ENCODE measurements around the gene CLDN19.

The CLDN19 gene

DNA sequence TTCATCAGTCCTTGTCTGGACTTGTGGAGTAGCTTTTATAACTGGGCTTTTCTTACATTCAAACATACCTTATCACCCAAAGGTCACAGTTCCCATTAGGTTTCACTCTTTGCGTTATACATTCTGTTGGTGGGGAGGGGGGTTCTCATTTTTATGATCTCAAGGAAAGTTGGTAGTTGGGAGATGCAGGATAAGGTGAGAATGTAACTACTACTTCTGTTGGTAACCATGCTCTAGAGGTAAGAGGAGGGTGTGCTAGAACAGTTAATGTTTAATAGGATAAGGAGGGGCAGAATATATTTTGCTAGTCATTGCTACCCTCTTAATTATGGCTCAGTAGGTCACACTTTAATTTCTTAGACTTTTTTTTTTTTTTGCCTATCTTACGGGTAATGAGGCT is 47.1 kb downstream of the CLDN19 start:
- DNase-seq, result no peak

- DNase-seq, result no peak
Observed at GRCh38 chr1:42692461-42692860, 47.6 kb downstream of the CLDN19 start.

DNA sequence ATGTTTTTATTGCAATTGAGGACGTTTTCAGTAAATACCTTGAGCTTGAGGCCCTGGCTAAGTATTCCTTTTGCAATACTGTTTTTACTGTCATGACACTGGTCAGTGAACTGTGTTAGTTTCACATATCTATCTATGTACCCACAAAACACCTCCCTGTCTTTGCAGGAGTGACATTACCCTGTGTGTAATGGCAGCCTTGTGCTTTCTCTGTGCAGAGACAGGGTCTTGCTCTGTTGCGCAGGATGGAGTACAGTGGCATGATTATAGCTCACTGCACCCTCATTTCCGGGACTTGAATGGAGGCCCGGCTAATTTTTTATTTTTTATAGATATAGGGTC is 48.9 kb downstream of the CLDN19 start:
- DNase-seq, result no peak

GRCh38 chr1:42690477-42691156 is 49.4 kb downstream of the CLDN19 start:
- DNase-seq, result no peak

DNA sequence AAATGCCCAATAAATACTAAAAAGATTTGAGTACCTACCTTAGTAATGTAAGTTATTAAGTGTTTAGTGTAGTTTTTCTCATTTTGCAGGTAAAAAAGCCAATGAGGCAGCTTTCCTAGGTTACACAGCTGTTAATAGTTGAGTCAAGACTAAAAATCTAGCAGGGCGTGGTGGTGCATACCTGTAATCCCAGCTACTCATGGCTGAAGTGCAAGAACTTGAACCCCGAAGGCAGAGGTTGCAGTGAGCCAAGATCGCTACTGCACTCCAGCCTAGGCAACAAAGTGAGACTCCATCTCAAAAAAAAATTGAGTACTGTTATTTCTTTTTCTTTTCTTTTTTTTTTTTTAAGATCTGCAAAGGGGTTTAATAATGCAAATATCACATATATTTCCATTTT is 50.1 kb downstream of the CLDN19 start:
- no peak for DNase-seq

DNA sequence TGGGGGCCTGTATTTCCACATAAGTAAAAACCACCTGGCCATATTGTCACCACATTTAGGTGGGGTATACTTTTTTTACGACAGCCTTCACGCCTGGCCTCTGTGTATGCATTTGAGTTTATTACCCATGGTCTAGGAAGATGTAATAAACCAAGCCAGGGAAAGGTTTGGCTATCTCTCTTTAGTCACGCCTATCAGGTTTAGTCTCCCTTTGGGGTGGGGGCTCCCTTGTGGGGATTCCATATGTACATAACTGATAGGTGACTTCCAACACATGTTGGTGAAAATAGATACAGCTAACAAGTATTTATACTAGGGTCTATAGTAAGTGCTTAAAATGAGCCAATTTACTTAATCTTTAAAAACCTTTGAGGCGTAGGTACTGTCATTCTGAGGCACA is 53.6 kb downstream of the CLDN19 start:
- DNase-seq, result no peak

- no peak for DNase-seq
Observed at GRCh38 chr1:42684139-42684538, 55.9 kb downstream of the CLDN19 start.

All from CD4-positive, alpha-beta T cell treated with Interleukin-4 for 1 hour (primary cell).